Mammary epithelial cell (primary cell): ENCODE results near the gene TSR1.

Experiments
- EZH2 ChIP-seq: IDR thresholded peaks from 2 replicates; pipeline ENCODE4 v1.6.1; 2012; ENCODE audit warnings: low read length, inconsistent platforms, borderline replicate concordance
- TF ChIP-seq, protein P1 (sequence below), 2 donors: IDR thresholded peaks in 1 of 2; conservative IDR thresholded peaks in 1 of 2; 2 replicates each; pipeline ENCODE4 v1.5.1; 2011 to 2012; ENCODE audit warnings: inconsistent platforms in 2 of 2, low read length in 2 of 2, mild to moderate bottlenecking in 2 of 2, control low read depth in 1 of 2, low read depth in 1 of 2; ENCODE audit not compliant: insufficient read depth in 1 of 2; ENCODE audit errors: extremely low read depth in 1 of 2

DNA sequence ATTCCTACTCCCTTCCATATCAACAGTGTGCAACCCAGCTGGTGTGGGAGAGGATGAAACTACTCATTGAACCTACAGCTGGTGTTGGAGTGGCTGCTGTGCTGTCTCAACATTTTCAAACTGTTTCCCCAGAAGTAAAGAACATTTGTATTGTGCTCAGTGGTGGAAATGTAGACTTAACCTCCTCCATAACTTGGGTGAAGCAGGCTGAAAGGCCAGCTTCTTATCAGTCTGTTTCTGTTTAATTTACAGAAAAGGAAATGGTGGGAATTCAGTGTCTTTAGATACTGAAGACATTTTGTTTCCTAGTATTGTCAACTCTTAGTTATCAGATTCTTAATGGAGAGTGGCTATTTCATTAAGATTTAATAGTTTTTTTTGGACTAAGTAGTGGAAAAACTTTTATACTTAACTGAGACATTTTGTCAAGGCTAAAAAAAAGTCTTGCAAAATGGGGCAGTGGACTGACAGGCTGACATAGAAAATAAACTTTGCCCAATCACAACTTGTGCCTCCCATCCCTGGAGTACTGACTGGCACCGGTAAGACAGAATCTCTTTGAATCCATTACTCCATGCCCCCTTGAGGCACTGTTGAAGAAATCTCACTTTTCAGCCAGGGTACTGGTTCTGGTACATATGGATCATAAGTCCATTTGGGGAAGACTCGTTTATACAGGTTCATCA lies 12.5 kb downstream of the TSR1 start:
- TF ChIP-seq, protein P1, sequence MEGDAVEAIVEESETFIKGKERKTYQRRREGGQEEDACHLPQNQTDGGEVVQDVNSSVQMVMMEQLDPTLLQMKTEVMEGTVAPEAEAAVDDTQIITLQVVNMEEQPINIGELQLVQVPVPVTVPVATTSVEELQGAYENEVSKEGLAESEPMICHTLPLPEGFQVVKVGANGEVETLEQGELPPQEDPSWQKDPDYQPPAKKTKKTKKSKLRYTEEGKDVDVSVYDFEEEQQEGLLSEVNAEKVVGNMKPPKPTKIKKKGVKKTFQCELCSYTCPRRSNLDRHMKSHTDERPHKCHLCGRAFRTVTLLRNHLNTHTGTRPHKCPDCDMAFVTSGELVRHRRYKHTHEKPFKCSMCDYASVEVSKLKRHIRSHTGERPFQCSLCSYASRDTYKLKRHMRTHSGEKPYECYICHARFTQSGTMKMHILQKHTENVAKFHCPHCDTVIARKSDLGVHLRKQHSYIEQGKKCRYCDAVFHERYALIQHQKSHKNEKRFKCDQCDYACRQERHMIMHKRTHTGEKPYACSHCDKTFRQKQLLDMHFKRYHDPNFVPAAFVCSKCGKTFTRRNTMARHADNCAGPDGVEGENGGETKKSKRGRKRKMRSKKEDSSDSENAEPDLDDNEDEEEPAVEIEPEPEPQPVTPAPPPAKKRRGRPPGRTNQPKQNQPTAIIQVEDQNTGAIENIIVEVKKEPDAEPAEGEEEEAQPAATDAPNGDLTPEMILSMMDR (conservative IDR thresholded peaks at IDR 0.05 in 1 of 2, IDR thresholded peaks at IDR 0.05 in 1 of 2; ENCODE audit: extremely low read depth in 1 of 2, insufficient read depth in 1 of 2, low read depth in 1 of 2, low read length in 2 of 2), result no peak
- TF ChIP-seq EZH2, result no peak
